DLD1 (cell line): ENCODE data around the gene ZNF746.

Experiments
- in situ Hi-C: cut with HindIII; loops from 2 replicates; pipeline ENCODE4 v1.10.0; 2017; ENCODE audit warnings: low sequenced_read_pairs

The ZNF746 gene

GRCh38 chr7:149427893-149428292 lies 69.7 kb downstream of the ZNF746 start:
- in situ Hi-C loops = no loop called here

GRCh38 chr7:149427096-149427680 lies 70.4 kb downstream of the ZNF746 start:
- in situ Hi-C loops = no loop called here

GRCh38 chr7:149423449-149424110 lies 74.0 kb downstream of the ZNF746 start:
- in situ Hi-C loops = no loop called here

GRCh38 chr7:149422914-149423301 lies 74.7 kb downstream of the ZNF746 start:
- in situ Hi-C loops = no loop called here
